NOMO-1 treated with DMSO at 0.1 percent for 48 hours (cell line): Measurements from ENCODE around the gene ARFRP1.
"Not testable (repeated sequence)": the region's sequence is repeated elsewhere in the genome, so short reads cannot be mapped to it uniquely, and the experiment has no call there.

Experiments used
- DNase-seq: peaks from one replicate; lab custom pipeline; 2025; ENCODE audit not compliant: unreplicated experiment; lab: John Stamatoyannopoulos, UW

The ARFRP1 gene

DNA sequence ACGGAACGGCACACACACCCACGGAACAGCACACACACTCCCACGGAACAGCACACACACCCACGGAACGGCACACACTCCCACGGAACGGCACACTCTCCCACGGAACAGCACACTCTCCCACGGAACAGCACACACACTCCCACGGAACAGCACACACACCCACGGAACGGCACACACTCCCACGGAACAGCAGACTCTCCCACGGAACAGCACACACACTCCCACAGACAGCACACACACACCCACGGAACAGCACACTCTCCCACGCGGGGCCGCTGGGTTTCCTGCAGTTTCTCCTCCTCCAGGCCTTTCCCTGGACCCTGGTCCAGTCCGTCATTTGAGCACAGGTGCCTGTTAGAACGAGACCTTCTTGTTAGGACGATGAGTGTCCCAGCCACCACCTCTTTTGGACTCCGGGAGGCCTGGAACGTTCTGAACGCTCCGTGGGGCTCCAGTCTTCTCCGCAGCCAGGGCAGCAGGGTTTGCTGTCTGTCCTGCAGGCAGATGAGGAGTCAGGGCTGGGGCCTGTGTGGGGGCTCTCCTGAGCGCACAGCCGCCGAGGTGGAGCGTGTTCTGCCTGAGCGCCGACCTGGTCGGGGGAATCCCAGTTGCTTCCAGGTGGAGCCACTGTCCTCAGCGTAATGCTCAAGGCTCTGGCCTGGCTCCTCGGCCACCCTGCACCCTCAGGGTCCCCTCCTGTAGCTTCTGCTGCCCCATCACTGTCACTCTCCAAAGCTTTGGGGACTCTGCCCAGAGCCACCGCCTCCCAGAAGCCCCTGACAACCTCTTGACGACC lies 28.9 kb downstream of the ARFRP1 start:
- no peak for DNase-seq

DNA sequence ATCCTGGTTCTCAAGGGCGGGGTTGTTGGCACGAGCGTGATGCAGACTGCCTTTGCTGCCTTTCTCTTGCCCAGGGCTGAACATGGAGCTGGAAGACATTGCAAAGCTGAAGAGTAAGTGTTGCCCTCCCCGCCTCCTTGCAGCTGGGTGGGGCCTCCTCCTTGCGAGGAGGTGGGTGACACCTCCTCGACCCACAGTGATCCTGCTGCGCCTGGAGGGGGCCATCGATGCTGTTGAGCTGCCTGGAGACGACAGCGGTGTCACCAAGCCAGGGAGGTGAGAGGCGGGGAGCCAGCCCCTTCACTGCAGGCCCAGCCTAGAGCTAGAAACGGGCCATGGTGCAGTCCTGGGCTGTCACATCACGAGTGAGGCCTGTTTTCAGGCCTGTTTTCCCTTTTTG lies 29.7 kb downstream of the ARFRP1 start:
- DNase-seq = no peak

DNA sequence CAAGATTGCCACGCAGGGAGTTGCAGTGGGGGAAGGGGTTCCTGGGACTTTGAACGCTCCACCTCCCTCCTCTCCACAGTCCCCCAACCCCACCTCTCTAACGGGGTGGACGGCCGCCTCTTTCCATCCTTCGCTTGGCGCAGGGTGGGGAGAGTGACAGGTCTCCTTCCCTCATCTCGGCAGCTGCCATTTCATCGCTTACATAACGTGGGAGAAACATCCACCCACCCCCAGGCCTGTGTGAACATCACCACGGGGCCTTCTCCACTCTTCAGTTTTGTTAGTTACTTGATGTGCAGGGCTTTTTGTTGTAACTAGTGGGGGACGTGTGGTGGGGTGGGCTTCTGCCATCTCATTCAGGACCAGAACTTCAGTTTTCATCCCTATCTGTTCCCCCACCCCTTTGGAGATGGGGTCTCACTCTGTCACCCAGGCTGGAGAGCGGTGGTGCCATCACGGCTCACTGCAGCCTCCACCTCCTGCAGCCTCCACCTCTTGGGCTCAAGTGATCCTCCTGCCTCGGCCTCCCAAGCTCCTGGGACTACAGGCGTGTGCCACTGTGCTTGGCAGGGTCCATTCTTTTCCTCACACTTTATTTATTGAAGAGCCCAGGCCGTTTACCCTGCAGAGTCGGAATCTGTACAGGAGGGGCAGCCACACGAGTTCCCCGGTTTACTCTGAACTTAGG lies 32.0 kb downstream of the ARFRP1 start:
- DNase-seq = no peak

DNA sequence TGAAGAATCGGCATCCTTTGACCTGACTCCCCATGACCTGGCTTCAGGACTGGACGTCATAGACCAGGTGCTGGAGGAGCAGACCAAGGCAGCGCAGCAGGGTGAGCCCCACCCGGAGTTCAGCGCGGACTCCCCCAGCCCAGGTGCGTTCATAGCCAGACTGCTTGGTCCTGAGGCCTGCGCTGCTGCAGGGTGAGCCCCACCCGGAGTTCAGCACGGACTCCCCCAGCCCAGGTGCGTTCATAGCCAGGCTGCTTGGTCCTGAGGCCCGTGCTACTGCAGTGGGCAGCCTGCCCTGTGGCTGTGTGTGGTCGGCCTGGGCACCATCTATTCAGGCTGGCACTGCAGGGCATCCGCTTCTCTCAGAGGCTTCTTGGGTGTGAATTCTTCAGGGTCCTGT lies 33.8 kb downstream of the ARFRP1 start:
- DNase-seq = no peak

DNA sequence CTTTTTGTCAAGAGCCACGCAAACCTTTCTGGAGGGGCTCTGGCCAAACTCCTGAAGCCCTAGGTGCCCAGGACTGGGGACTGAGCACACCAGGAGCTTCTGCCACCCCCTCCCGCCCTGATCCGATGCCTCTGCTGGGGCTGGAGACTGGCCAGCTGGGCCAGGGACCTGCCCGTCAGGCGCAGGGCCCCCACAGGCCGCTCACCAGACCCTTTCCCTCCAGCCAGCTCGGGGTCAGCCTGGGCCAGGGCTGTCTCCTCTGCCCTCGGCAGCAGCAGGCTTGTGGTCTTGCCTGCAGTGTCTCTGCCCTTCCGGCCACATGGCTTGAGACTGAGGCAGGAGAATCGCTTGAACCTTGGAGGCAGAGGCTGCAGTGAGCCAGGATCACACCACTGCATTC lies 35.1 kb downstream of the ARFRP1 start:
- DNase-seq = no peak

DNA sequence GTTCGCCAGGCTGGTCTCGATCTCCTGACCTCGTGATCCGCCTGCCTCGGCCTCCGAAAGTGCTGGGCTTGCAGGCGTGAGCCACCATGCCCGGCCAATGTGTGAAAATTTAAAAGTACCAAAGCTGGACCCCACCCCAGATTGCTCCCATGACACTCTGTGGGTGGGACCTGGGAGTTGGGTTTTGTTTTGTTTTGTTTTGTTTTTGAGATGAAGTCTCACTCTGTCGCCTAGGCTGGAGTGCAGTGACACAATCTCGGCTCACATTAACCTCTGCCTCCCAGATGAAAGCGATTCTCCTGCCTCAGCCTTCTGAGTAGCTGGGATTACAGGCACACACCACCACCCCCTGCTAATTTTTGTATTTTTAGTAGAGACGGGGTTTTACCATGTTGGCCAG lies 36.1 kb downstream of the ARFRP1 start:
- not testable (repeated sequence) for DNase-seq

DNA sequence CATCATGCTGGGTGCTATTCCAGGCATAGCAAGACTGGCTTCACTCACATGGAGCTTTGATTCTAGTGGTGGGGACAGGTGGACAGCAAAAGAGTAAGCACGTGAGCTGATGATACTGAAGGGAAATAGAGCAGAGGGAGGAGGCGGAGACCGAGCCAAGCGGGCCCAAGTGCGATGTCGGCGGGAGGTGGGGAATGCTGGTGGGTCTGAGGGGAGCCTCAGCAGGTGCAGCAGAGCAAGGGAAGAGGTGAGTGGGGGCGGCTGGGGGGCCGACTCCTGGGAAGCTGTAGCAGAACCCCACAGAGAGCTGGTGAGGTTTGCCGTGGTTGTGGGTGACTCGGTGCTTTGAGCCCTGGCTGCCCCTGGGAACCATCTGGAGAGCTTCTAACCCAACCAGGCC lies 39.4 kb downstream of the ARFRP1 start:
- DNase-seq = no peak

DNA sequence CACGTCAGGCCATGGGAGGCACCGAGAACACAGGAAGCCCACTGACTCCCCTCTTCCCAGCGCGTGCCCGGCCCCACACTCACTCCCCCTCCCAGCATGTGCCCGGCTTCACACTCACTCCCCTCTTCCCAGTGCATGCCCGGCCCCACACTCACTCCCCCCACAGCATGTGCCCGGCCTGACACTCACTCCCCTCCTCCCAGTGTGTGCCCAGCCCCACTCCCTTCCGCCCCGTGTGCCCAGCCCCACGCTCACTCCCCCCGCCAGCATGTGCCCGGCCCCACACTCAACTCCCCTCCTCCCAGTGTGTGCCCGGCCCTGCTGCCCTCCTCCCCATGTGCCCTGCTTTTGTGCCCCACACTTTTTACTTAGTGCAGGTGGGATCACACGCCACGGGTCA lies 39.9 kb downstream of the ARFRP1 start:
- DNase-seq = no peak

DNA sequence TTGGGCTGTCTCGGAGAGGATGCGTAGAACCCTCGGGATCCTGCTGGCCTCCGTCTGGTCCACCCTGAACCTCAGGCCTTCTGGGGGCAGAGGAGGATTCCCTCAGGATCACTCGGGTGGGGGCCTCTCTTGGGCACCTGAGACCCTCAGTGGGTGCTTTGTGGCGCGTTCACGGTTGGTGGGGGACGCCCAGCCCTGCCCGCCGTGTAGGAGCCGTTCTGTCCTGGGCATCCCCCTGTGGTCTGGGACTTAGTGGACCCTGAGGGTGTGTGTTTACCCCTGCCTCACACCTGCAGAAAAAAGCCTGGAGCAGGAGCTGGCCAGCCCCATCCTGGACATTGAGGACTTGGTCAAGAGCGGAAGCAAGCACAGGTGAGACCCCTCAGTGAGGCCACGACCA lies 42.1 kb downstream of the ARFRP1 start:
- no peak for DNase-seq

DNA sequence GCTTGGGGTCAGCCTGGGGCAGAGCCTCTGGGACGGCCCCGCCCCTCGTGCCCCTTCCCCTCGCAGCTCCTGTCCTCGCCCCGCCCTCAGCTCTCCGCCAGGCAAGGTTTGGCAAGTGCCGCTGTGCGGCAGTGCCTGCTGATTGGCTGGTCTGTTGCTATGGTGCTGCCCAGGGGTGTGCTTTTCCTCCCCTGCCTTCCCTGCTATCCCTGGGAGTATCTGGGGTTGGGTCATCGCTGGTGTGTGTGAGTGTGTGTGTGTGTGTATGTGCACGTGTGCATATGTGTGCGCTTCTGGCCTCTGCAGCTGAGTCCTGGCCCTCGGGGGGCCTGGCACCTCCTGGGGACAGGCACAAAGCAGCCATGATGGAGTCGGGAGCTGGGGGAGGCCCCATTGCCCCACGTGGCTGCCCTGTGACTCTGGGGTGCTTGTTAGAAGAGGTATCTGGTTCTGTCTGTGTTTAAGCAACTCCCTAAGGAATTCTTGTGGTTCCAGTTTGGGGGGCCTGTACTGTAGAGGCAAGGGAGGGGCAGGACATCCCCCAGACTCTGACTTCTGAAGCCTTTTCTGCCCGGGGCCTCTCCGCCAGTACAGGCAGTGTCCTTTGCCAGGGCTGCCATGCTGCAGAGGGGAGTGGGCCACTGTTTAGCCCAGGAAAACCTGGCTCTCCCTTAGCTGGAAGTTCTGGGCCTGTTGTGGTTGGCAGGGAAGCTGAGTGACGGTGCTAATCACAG lies 42.7 kb downstream of the ARFRP1 start:
- no peak for DNase-seq

DNA sequence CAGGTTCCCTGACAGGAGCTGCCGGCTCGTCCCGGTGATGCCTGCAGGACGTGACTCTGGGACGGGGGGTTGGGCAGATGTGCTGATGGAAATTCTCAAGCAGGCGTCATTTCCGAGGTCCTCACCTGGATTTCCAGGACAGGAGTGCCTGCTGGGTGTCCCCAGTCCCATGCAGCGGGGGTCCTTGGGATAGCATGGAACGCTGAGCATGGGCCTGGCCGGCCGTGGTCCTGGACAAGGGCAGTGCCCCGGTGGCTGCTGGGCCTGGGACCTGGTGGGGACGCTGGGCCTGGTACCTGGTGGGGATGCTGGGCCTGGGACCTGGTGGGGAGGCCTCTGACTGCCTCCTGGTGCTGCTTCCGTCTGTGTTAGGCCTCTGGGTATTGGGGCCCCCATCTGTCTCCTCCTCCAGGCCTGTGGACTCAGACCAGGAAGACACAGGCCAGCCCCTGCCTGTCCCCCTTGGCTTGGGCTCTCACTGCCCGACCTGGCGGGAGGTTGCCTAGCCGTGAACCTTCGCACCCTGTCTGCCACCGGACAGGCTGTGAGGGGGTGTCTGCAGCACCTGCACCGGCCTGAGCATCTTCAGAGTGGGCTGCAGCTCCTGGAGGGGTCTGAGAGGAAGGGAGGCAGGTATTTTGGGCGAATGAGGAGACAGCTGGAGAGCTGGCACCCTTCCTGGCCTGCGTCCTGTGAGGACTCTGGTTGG lies 43.5 kb downstream of the ARFRP1 start:
- DNase-seq = no peak

DNA sequence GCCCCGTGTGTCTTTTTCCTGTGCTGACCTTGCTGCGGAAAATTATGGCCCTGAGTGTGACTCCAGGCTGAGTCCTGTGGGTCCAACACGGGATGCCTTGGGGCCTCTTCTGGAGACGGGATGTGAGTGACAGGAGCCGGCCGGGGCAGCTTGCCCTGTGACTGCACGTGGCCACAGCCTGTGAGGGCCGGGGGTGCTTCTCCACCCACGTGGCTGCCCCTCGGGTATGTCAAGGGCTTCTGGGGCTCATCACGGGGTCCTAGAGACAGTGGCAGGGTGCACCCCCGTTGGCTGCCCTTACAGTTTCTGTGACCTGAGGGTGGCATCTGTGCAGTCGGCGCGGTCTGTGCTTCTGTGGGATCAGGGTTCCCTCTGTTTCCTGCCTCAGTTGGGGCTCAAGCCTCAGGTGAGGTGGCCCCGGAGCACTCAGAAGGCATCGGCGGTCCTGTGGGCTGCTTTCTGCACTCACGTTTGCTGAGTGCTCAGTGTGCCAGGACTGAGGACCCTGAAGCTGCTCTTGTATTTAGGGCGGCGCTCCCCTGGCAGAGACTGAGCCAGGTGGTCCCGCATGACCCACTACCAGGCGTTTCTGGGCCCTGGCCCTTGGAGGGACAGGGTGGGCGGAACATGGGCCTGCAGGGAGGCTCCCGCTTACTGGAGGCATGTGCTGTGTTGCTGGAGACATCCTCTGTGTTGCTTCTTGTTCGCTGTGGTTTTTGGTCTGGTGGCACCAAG lies 44.3 kb downstream of the ARFRP1 start:
- DNase-seq = no peak

DNA sequence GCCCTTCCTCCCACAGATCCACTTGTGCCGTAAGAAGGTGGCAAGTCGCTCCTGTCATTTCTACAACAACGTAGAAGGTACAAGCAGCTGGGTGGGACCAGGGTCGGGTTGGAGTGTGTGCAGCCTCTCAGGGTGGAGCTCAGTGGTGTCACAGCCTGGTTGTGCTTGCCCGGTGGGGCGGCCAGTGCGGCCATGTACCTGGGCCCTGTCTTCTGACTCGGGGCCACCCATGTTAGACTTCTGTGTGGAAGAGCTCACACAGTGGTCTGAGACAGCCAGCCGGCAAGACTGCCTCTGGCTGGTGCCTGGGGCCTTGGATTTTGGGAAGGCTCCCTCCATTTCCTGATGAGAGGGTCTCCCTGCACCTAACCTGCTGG lies 45.0 kb downstream of the ARFRP1 start:
- no peak for DNase-seq

DNA sequence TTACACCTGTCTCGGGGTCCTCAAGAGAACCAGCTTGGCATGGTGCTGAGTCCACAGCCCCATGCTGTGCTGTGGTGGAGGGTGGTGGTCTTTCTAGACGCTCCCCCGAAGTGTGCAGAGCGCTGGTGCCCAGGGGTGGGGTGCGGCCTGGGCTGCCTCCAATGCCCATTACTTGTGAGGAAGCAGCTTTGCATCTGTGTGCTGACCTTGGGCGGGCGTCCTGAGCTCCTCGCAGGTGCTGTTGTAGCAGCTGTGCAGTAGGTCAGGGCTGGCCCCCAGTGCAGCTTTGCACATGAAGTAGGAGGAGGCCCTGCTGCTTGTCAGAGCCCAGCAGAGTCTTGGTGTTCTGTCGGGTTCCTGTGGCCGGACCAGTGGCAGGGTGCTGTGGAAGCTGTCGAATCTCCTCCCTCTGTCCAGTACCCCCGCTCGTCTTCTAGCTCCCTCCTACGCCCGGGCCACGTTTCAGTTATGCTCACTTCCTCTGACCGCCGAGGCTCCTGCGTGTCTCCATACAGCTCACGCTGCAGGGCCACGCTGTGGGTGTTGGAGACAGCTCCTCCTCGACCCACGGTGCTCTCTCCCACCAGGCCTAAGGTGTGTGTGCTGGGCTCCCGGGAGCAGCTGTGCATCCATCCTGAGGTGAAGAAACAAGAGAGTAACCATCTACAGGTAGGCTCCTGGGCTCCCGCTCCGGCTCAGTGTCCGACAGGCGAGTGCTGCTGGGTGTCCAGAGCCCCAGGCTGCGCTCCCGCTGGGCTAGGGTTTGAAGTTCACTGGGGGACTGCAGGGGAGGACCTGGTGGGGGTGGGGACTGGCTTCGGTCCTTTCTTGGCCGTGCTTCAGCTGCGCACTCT lies 45.6 kb downstream of the ARFRP1 start:
- DNase-seq = no peak

DNA sequence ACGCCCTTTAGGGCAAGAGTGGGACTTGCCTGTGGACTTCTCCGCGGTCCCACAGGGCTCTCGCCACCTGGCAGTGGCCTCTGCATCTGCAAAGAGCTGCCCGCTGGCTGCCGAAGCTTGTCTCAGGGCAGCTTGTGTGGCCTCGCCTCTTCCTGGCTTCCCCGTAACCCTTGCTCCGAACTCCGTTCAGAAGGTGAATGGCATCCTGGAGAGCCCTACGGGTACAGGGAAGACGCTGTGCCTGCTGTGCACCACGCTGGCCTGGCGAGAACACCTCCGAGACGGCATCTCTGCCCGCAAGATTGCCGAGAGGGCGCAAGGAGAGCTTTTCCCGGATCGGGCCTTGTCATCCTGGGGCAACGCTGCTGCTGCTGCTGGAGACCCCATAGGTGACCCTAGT lies 46.7 kb downstream of the ARFRP1 start:
- DNase-seq = no peak

DNA sequence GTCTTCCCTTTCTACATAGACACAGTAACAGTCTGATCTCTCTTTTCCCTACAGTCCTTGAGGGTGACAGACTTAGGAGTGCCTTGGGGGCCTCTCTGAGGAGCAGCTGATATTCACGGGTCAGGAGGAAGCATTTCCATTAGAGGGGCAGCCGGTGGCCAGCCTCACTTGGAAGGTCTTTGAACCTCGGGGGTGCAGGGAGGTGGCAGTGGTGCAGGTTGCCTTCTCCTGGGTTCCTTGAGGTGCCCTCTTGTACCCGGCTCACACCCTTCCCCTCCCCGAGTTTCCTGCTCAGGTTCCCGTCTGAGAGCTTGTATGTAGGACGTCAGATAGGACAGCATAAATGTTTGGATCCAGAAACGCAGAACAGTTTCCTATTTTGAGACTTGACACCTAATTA lies 47.2 kb downstream of the ARFRP1 start:
- DNase-seq = no peak

DNA sequence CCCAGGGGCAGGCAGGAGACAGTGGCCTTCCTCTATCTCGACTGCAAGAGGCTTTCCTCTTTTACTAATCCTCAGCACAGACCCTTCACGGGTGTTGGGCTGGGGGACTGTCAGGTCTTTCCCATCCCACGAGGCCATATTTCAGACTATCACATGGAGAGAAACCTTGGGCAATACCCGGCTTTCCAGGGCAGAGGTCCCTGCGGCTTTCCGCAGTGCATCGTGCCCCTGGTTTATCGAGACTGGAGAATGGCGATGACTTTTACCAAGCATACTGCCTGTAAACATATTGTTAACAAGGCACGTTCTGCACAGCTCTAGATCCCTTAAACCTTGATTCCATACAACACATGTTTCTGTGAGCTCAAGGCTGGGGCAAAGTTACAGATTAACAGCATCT lies 47.6 kb downstream of the ARFRP1 start:
- not testable (repeated sequence) for DNase-seq

DNA sequence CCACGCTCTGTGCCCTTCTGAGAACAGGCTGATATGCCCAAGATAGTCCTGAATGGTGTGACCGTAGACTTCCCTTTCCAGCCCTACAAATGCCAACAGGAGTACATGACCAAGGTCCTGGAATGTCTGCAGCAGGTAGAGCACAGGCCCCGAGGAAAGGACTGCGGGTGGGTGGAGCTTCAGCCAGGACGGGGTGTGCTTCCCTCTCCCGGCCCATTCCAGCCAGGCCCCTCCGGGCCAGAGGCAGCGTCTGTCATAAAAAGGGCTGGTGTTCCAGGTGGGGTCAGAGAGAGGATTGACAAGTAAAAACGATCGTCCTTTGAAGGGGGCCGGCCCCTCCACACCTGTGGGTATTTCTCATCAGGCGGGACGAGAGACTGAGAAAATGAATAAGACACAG lies 48.4 kb downstream of the ARFRP1 start:
- DNase-seq = no peak

DNA sequence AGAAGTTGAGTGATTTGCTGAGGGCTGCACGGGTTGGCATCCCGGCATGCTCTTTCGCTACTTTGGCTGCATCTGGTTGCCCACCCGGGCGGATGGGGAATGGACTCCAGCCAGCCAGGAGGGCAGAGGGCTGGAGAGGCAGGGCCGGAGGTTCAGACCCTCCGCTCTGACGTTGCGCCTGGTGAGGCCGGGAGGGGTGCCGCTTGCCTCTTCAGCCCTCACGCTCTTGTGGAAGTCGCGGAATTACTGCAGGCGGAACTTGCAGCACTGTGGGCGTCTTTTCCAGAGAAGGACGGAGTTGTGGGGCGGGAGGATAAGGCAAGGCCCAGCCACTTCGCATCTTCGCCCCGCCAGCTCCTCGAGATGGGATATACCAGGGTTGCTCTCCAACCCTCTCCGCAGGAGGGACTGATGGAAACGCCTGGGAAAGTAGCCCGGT lies 49.0 kb downstream of the ARFRP1 start:
- peak; percentile 57 for DNase-seq
